RPMI8226 (cell line): ENCODE results near the gene ACBD5.
"Not testable (repeated sequence)": the region's sequence is repeated elsewhere in the genome, so short reads cannot be mapped to it uniquely, and the experiment has no call there.

Experiments used
- DNase-seq: peaks from one replicate; pipeline ENCODE4 v3.0.0-alpha.2; 2015

Gene ACBD5, protein sequence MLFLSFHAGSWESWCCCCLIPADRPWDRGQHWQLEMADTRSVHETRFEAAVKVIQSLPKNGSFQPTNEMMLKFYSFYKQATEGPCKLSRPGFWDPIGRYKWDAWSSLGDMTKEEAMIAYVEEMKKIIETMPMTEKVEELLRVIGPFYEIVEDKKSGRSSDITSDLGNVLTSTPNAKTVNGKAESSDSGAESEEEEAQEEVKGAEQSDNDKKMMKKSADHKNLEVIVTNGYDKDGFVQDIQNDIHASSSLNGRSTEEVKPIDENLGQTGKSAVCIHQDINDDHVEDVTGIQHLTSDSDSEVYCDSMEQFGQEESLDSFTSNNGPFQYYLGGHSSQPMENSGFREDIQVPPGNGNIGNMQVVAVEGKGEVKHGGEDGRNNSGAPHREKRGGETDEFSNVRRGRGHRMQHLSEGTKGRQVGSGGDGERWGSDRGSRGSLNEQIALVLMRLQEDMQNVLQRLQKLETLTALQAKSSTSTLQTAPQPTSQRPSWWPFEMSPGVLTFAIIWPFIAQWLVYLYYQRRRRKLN

GRCh38 chr10:27240212-27241009 is at the start of gene ACBD5:
TSS of gene ACBD5 (minus strand) at chr10:27240797. CDS start at chr10:27240688, 109 bp downstream.
- peak; percentile 86 for DNase-seq

GRCh38 chr10:27285093-27285492 is 44.5 kb upstream of the ACBD5 start:
- DNase-seq: peak; percentile 27

DNA sequence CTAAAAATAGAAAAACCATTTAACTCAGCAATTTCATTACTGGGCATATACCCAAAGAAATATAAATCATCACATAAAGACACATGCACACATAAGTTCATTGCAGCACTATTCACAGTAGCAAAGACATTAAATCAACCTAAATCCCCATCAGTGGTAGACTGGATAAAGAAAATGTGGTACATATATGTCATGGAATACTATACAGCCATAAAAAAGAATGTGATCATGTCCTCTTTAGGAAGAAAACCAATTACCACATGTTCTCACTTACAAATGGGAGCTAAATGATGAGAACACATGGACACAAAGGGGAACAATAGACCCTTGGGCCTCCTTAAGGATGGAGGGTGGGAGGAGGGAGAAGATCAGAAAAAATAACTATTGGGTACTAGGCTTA is 36.0 kb upstream of the ACBD5 start:
- DNase-seq: no peak

DNA sequence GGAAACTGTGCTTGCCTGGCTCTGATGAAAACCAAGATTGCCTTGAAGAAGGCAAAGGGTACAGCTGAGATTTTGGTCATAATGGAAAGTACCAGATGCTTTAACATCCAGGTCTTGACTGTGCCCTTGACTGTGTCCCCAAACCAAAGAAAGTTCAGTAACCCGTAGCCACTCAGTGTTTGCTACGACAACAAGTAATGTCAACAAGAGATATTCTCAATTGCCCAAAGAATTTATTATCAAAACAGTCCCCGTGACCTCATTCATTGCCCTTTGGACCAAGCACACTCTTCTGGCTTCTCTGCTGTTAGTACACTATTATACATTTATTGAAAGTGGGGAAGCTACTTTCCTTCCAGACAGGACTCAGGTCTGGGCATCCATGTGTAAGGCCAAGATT is 25.4 kb upstream of the ACBD5 start:
- DNase-seq: not testable (repeated sequence)

- DNase-seq: not testable (repeated sequence)
Observed at GRCh38 chr10:27262788-27263187, 22.2 kb upstream of the ACBD5 start.

GRCh38 chr10:27258838-27259812 is 18.5 kb upstream of the ACBD5 start:
- no peak for DNase-seq

- DNase-seq: no peak
Observed at GRCh38 chr10:27258492-27258837, 17.9 kb upstream of the ACBD5 start.

GRCh38 chr10:27256299-27257189 is 15.9 kb upstream of the ACBD5 start:
- no peak for DNase-seq

DNA sequence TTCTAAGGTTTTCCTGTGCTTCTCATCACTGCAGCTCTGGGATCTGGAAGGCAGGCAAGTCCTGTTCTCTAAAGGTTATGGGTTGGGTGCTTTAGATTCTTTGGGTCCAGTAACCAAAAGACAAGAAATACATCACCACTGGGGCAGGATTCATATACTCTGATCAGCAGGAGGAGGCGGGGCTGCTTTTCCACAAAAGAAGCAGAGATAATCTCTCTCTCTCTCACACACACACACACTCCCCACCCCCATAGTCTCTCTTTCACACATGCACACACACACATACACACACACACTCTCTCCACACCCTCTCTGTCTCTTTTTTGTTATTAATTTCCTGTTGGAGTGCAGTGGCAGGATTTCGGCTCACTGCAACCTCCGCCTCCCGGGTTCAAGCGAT is 13.0 kb upstream of the ACBD5 start:
- DNase-seq: no peak

- DNase-seq: peak; percentile 84
Observed at GRCh38 chr10:27252267-27253000, 11.8 kb upstream of the ACBD5 start.

GRCh38 chr10:27251554-27251953 is 11.0 kb upstream of the ACBD5 start:
- DNase-seq: no peak

- no peak for DNase-seq
Observed at GRCh38 chr10:27248215-27248614, 7.6 kb upstream of the ACBD5 start.

DNA sequence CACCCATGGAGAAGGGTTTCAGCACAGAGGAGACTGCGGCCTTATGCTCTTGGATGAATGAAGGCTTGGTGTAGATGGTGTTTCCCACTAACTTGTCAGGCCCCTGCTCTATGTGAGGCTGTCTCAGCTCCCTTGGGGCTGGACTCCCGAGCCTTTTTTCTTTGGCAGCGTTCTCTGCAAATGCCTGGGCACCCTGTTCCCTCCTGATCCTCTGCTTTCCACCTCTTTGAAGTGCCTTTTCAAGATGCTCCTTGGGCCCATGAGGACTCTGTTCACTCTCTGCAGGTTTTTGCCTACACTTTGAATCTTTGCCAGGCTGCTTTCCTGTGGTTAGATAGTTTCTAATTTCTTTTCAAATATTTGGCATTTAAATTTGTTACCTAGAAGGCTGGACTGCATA is 6.8 kb upstream of the ACBD5 start:
- DNase-seq: no peak

- DNase-seq: no peak
Observed at GRCh38 chr10:27247006-27247405, 6.4 kb upstream of the ACBD5 start.

- no peak for DNase-seq
Observed at GRCh38 chr10:27245836-27246235, 5.2 kb upstream of the ACBD5 start.

- DNase-seq: no peak
Observed at GRCh38 chr10:27244976-27245375, 4.4 kb upstream of the ACBD5 start.

- peak; percentile 81 for DNase-seq
Observed at GRCh38 chr10:27242951-27243551, 2.5 kb upstream of the ACBD5 start.

GRCh38 chr10:27242473-27242950 is 1.9 kb upstream of the ACBD5 start:
- no peak for DNase-seq

DNA sequence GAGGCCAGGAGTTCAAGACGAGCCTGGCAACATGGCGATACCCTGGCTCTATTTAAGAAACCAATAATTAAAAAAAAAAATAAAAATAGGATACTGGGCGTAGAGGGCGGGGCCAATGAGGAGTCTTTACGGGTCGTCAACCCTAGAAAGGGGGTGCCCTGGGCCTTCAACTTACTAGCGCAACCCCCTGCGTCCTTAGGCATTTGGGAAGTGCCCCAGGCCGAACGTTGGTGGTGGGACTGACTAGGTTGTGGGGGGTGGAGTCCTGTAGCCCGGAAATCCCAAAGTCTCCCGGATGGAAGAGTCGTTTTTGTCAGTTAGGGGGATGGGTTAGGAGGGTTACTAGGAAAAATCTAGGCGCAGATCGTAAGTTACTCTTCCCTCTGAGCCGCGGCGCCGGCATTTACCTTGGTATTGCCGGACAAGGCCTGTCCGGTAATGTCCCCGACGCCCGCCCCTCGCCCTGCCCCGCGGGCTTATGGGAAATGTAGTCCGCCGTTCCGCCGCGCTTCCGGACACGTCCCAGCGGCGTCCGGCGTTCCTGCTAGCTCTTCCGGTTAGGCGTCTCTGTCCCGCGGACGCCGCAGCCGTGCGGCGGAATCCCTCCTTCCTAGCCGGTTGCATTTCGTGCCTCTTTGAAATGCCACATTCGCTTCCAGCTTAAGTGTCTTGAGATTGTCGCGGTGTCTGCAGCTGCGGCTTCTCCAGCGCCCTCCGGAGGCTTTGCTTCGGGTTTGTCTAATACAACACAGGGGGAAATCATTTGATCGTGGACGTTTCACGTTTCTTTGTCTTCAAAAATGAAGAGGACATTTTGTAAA is 1.3 kb upstream of the ACBD5 start:
- DNase-seq: peak; percentile 96
